Lower leg skin (tissue), 3 donors: Measurements from ENCODE around the gene RAPGEFL1.

Experiments used
- POLR2A ChIP-seq, 2 donors: fragments of 450-650 bp; IDR thresholded peaks; one replicate each; pipeline ENCODE4 v1.6.1; 2016 to 2017; ENCODE audit warnings: antibody characterized with exemption in 2 of 2, mild to moderate bottlenecking in 1 of 2, moderate library complexity in 1 of 2
- TF ChIP-seq, protein P1 (sequence below), 3 donors: fragments of 450-650 bp; IDR thresholded peaks; one replicate each; pipeline ENCODE4 v1.5.1; 2016; ENCODE audit warnings: antibody characterized with exemption in 3 of 3, mild to moderate bottlenecking in 3 of 3, moderate library complexity in 2 of 3

DNA sequence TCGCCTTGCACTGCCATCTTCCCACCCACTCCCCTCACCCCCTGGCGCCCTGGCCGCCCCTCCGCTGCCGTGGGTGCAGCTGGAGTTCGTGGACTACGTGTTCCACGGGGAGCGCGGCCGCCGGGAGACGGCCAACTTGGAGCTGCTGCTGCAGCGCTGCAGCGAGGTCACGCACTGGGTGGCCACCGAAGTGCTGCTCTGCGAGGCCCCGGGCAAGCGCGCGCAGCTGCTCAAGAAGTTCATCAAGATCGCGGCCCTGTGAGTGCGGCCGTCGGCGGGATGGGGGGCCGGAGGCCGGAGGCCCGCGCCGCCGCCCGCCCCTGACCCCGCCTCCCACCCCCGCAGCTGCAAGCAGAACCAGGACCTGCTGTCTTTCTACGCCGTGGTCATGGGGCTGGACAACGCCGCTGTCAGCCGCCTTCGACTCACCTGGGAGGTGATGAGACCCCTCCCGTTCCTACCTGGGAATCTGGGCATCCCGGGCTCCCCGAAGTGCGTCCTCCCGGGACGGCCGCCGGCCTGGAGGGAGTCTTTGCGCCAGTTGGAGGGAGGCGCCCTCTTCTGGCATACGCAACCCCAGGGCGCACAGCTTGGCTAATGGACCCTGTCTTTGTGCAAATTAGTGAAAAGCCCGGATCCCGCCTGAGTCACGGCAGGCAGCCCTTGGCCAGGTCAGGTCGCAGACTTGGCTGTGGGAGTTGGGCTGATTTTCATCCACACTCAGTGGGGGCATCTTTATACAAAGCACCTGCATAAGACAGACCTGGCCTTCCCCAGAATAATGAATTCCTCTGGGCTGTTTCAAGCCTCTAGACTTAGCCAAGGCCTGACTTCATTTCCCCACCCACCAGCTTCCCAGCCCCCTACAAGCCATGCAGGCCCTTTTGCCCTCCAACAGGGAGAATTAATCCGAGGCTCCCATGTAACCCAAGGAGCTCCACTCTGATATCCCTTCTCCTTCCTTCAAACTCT lies 14.3 kb downstream of the RAPGEFL1 start:
- TF ChIP-seq, protein P1, sequence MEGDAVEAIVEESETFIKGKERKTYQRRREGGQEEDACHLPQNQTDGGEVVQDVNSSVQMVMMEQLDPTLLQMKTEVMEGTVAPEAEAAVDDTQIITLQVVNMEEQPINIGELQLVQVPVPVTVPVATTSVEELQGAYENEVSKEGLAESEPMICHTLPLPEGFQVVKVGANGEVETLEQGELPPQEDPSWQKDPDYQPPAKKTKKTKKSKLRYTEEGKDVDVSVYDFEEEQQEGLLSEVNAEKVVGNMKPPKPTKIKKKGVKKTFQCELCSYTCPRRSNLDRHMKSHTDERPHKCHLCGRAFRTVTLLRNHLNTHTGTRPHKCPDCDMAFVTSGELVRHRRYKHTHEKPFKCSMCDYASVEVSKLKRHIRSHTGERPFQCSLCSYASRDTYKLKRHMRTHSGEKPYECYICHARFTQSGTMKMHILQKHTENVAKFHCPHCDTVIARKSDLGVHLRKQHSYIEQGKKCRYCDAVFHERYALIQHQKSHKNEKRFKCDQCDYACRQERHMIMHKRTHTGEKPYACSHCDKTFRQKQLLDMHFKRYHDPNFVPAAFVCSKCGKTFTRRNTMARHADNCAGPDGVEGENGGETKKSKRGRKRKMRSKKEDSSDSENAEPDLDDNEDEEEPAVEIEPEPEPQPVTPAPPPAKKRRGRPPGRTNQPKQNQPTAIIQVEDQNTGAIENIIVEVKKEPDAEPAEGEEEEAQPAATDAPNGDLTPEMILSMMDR (IDR thresholded peaks at IDR 0.05), result no peak
- TF ChIP-seq POLR2A (IDR thresholded peaks at IDR 0.05), result no peak
